NCI-H2029 (cell line): ENCODE data around the gene FAM135A.
A peak's percentile ranks its signal among the peaks of the same experiment; 100 is the strongest.

Experiments used
- DNase-seq: peaks from one replicate; lab custom pipeline; 2025; lab: John Stamatoyannopoulos, UW

The FAM135A gene

GRCh38 chr6:70413114-70413991, at the start of gene FAM135A:
Gene FAM135A, plus strand, starts transcription at chr6:70413508. Its CDS starts 14,835 bp downstream, at chr6:70428343.
- peak; percentile 99 for DNase-seq

- DNase-seq: no peak
Measured at GRCh38 chr6:70363741-70364493, 49.4 kb upstream of the FAM135A start.

GRCh38 chr6:70369332-70369950, 43.9 kb upstream of the FAM135A start:
- peak; percentile 18 for DNase-seq

- DNase-seq: no peak
Measured at GRCh38 chr6:70370496-70370895, 42.8 kb upstream of the FAM135A start.

GRCh38 chr6:70371454-70372105, 41.7 kb upstream of the FAM135A start:
- DNase-seq: peak; percentile 58

- DNase-seq: no peak
Measured at GRCh38 chr6:70375166-70375565, 38.1 kb upstream of the FAM135A start.

GRCh38 chr6:70375882-70376281, 37.4 kb upstream of the FAM135A start:
- no peak for DNase-seq

GRCh38 chr6:70376628-70377027, 36.7 kb upstream of the FAM135A start:
- DNase-seq: no peak

- no peak for DNase-seq
Measured at GRCh38 chr6:70377372-70377771, 35.9 kb upstream of the FAM135A start.

GRCh38 chr6:70379473-70380013, 33.8 kb upstream of the FAM135A start:
- DNase-seq: no peak

- DNase-seq: no peak
Measured at GRCh38 chr6:70380252-70380651, 33.1 kb upstream of the FAM135A start.

- no peak for DNase-seq
Measured at GRCh38 chr6:70380771-70381416, 32.4 kb upstream of the FAM135A start.

GRCh38 chr6:70381417-70381782, 31.9 kb upstream of the FAM135A start:
- no peak for DNase-seq

GRCh38 chr6:70385901-70386300, 27.4 kb upstream of the FAM135A start:
- no peak for DNase-seq

GRCh38 chr6:70388814-70389213, 24.5 kb upstream of the FAM135A start:
- DNase-seq: no peak

GRCh38 chr6:70389261-70389660, 24.0 kb upstream of the FAM135A start:
- DNase-seq: no peak

- no peak for DNase-seq
Measured at GRCh38 chr6:70390067-70390466, 23.2 kb upstream of the FAM135A start.

- DNase-seq: no peak
Measured at GRCh38 chr6:70391492-70391891, 21.8 kb upstream of the FAM135A start.

- DNase-seq: no peak
Measured at GRCh38 chr6:70394518-70395300, 18.6 kb upstream of the FAM135A start.

GRCh38 chr6:70395301-70395672, 18.0 kb upstream of the FAM135A start:
- DNase-seq: no peak

- no peak for DNase-seq
Measured at GRCh38 chr6:70396163-70396562, 17.1 kb upstream of the FAM135A start.
